CD4-positive, alpha-beta T cell (primary cell): ENCODE data around the gene SERTAD3. TPM values are rescaled to one million over a fixed set of nuclear protein-coding genes. Genes with fewer than 3 reads are reported as not detected.

Source experiments
- ATAC-seq: fragments of 200-7000 bp; cut with Tn5 transposase; one replicate; pipeline ENCODE4 v1.10.0; 2022; ENCODE audit warnings: mild to moderate bottlenecking; ENCODE audit not compliant: poor library complexity
- CTCF ChIA-PET: fragments of 350-600 bp; sonication (Branson Sonifier 250); formaldehyde crosslinking; loops from one replicate; lab custom pipeline; 2021; ENCODE audit warnings: antibody characterized with exemption, inconsistent platforms; lab: Charles Lee
- POLR2A ChIA-PET: fragments of 350-600 bp; sonication (Branson Sonifier 250); formaldehyde crosslinking; loops from one replicate; lab custom pipeline; 2021; ENCODE audit warnings: antibody characterized with exemption, inconsistent platforms; lab: Charles Lee
- DNase-seq, 14 experiments: peaks; one replicate each; pipeline ENCODE4 v3.0.0-alpha.2; 2013 to 2020; ENCODE audit warnings: mixed read lengths in 2 of 14
- H3K27ac ChIP-seq, 2 donors: one replicate each; pipeline versions ENCODE4 v1.5.1 to v1.7.0; 2013; ENCODE audit warnings: low read length in 2 of 2, low read depth in 1 of 2, mild to moderate bottlenecking in 1 of 2
- H3K27me3 ChIP-seq, 2 experiments: 1 replicate in 1 of 2; 2 replicates in 1 of 2; pipeline versions ENCODE4 v1.6.1 to v1.7.0; 2013; ENCODE audit warnings: low read length in 2 of 2, control low read depth in 1 of 2, mild to moderate bottlenecking in 1 of 2, moderate library complexity in 1 of 2; ENCODE audit not compliant: insufficient read depth in 2 of 2, control insufficient read depth in 1 of 2
- H3K36me3 ChIP-seq: one replicate; pipeline ENCODE4 v1.6.1; 2013; ENCODE audit warnings: low read length, control low read depth; ENCODE audit not compliant: insufficient read depth
- H3K4me1 ChIP-seq: one replicate; pipeline ENCODE4 v1.6.1; 2013; ENCODE audit warnings: low read length, control low read depth; ENCODE audit not compliant: insufficient read depth
- H3K4me3 ChIP-seq: one replicate; pipeline ENCODE4 v1.5.1; 2013; ENCODE audit warnings: mild to moderate bottlenecking, low read length, moderate library complexity
- H3K9me3 ChIP-seq, 2 experiments: 1 replicate in 1 of 2; 2 replicates in 1 of 2; pipeline versions ENCODE4 v1.6.1 to v1.7.0; 2013; ENCODE audit warnings: low read length in 2 of 2, mild to moderate bottlenecking in 2 of 2, control low read depth in 1 of 2, moderate library complexity in 1 of 2; ENCODE audit not compliant: control insufficient read depth in 1 of 2, insufficient read depth in 1 of 2
- H3K27ac Mint-ChIP-seq: one replicate; pipeline ENCODE4 v1.8.0; 2020; ENCODE audit warnings: mixed read lengths
- H3K27me3 Mint-ChIP-seq: one replicate; pipeline ENCODE4 v1.8.0; 2021; ENCODE audit warnings: mixed read lengths
- H3K36me3 Mint-ChIP-seq: one replicate; pipeline ENCODE4 v1.8.0; 2021; ENCODE audit warnings: low read depth, mixed read lengths
- H3K4me1 Mint-ChIP-seq: one replicate; pipeline ENCODE4 v1.8.0; 2021; ENCODE audit warnings: low read depth, mixed read lengths
- H3K4me3 Mint-ChIP-seq: one replicate; pipeline ENCODE4 v1.8.0; 2020; ENCODE audit warnings: mild to moderate bottlenecking, mixed read lengths
- H3K9me3 Mint-ChIP-seq: one replicate; pipeline ENCODE4 v1.8.0; 2020; ENCODE audit warnings: mixed read lengths
- CTCF ChIP-seq: fragments of 200-600 bp; IDR thresholded peaks from one replicate; pipeline ENCODE4 v1.8.0; 2022; ENCODE audit warnings: antibody characterized with exemption, mild to moderate bottlenecking
- intact Hi-C, 2 experiments: fragments of 100-400 bp; cut with DNase I in 1 of 2; cut with micrococcal nuclease in 1 of 2; formaldehyde crosslinking; loops; one replicate each; pipeline versions ENCODE4 v1.15.1 to v1.9.0; 2023 to 2025; cut with DNase I, micrococcal nuclease
- total RNA-seq, 174 experiments: library from RNA in 2 of 174; stranded (reverse) in 2 of 174; gene quantifications; one replicate each; pipeline ENCODE4 v1.2.3 and lab custom pipeline; 2021 to 2026

SERTAD3 gene
- total RNA-seq, 2 experiments from 2014 or later = 17.4 to 19.2 TPM

GRCh38 chr19:40443131-40443999, 770 bp downstream of the SERTAD3 start:
- peaks cover 29% of the 10 kb centered on the region for H3K36me3 Mint-ChIP-seq
- peak overlapping the region; percentile 81 to 86 for H3K27ac ChIP-seq
- intact Hi-C loops = loop anchor here (1.0 to 10.0 kb wide), 3 partner anchors 17 to 619 kb away; partner anchors contain the start of gene AKT2 (in 1 of the 2)
- no peak for TF ChIP-seq CTCF
- H3K27ac Mint-ChIP-seq = peak overlapping the region; percentile 86
- peaks cover 18% of the 10 kb centered on the region for H3K4me1 ChIP-seq
- DNase-seq (peak; percentile 97 to 100 (median 99)), ATAC-seq (peak; percentile 79)
- H3K4me3 Mint-ChIP-seq = peak overlapping the region; percentile 96
- H3K4me3 ChIP-seq = peak overlapping the region; percentile 75
- H3K4me1 Mint-ChIP-seq = peaks cover 18% of the 10 kb centered on the region
- no peaks in the 10 kb centered on the region for H3K9me3 ChIP-seq
- CTCF ChIA-PET = interaction anchor here (1.7 to 4.2 kb wide), 2 partner anchors 22 to 23 kb away, joined by 4 to 32 read pairs; partner anchors contain the start of gene BLVRB
- POLR2A ChIA-PET = interaction anchor here (0.6 to 4.6 kb wide), 18 partner anchors 10 to 820 kb away, joined by 3 to 71 read pairs (median 6); partner anchors contain the start of genes ACTMAP, AKT2, BLVRB and C19orf47
- H3K27me3 Mint-ChIP-seq = no peaks in the 10 kb centered on the region
- no peaks in the 10 kb centered on the region for H3K27me3 ChIP-seq
- peaks cover 21% of the 10 kb centered on the region for H3K36me3 ChIP-seq
- H3K9me3 Mint-ChIP-seq = no peaks in the 10 kb centered on the region

- Mint-ChIP-seq H3K27me3 (no peaks in the 10 kb centered on the region), H3K9me3 (no peaks in the 10 kb centered on the region), H3K27ac (peak overlapping the region; percentile 86), H3K36me3 (peaks cover 29% of the 10 kb centered on the region), H3K4me1 (peaks cover 18% of the 10 kb centered on the region), H3K4me3 (peak overlapping the region; percentile 96)
- H3K4me1 ChIP-seq = peaks cover 18% of the 10 kb centered on the region
- H3K36me3 ChIP-seq = peaks cover 21% of the 10 kb centered on the region
- TF ChIP-seq CTCF = no peak
- intact Hi-C loops = loop anchor here (1.0 to 10.0 kb wide), 3 partner anchors 16 to 618 kb away; partner anchors contain the start of gene AKT2 (in 1 of the 2)
- H3K27ac ChIP-seq = peak overlapping the region; percentile 27 to 64
- no peaks in the 10 kb centered on the region for H3K9me3 ChIP-seq
- ChIA-PET POLR2A (interaction anchor here (0.6 to 4.6 kb wide), 16 partner anchors 10 to 821 kb away, joined by 3 to 71 read pairs (median 6); partner anchors contain the start of genes ACTMAP, AKT2, BLVRB and C19orf47), CTCF (interaction anchor here (1.7 to 4.2 kb wide), 2 partner anchors 22 to 23 kb away, joined by 4 to 32 read pairs; partner anchors contain the start of gene BLVRB)
- DNase-seq (no peak), ATAC-seq (no peak)
- H3K27me3 ChIP-seq = no peaks in the 10 kb centered on the region
- H3K4me3 ChIP-seq = peak overlapping the region; percentile 75
These were observed 1.6 kb downstream of the SERTAD3 start for GRCh38 chr19:40442328-40443130.
